GM12892 (cell line): ENCODE data around the gene HPN.

Experiments
- POLR2A ChIP-seq: IDR thresholded peaks from 2 replicates; pipeline ENCODE4 v1.6.1; 2011; ENCODE audit warnings: low read depth, low read length, control low read depth
- POLR2AphosphoS5 ChIP-seq: IDR thresholded peaks from 2 replicates; pipeline ENCODE4 v1.6.1; 2011; ENCODE audit warnings: low read depth, low read length, control low read depth

- TF ChIP-seq POLR2AphosphoS5 (no peak), POLR2A (no peak)
Observed at GRCh38 chr19:35099155-35099896, 57.8 kb downstream of the HPN start.
